Measurements from ENCODE around the gene VPS35. TPM values are rescaled to one million over a fixed set of nuclear protein-coding genes. Genes with fewer than 3 reads are reported as not detected.
"Not testable (repeated sequence)": the region's sequence is repeated elsewhere in the genome, so short reads cannot be mapped to it uniquely, and the experiment has no call there.

The VPS35 gene
- total RNA-seq, 1 donor from 2014 or later, result 128 TPM

DNA sequence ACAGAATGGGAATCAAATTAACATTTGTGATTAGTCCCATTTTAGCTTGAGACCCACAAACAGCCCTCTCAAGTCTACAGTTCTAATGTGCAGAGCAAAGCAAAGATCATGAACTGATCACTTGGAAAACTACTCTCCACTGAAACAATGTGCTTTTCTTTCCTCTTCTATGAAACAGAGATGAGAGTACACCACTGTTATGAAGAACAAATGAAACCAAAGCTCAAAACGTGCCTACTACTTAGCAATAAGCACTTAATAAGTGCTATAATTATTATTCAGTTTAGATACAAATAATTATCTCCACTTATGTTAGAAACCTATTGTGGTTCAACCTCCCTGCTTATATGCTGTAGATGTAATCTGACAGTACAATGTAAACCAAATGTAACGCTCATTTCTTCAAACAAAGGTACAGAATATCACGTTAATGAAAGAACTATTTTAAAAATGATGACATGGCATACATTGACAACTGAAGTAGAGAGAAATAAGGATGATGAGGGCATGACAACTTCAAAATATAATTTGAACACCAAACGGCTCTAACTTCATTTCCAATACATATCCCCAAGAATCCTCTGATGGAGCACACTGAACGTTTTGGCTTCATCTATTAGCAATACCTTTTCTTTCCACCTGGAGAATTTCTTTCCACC, 2.0 kb downstream of the VPS35 start:
- no peak overlapping the region for H3K27ac Mint-ChIP-seq
- peaks cover 2% of the 10 kb centered on the region for H3K36me3 Mint-ChIP-seq (ENCODE audit: insufficient read depth)
- no peak for DNase-seq (ENCODE audit: low spot score, unreplicated experiment)
- H3K4me1 Mint-ChIP-seq (ENCODE audit: low read depth), result peaks cover 55% of the 10 kb centered on the region
- H3K4me3 Mint-ChIP-seq (ENCODE audit: low read depth), result no peak overlapping the region
- no peaks in the 10 kb centered on the region for H3K9me3 Mint-ChIP-seq (ENCODE audit: low read depth)
- TF ChIP-seq, protein P1, sequence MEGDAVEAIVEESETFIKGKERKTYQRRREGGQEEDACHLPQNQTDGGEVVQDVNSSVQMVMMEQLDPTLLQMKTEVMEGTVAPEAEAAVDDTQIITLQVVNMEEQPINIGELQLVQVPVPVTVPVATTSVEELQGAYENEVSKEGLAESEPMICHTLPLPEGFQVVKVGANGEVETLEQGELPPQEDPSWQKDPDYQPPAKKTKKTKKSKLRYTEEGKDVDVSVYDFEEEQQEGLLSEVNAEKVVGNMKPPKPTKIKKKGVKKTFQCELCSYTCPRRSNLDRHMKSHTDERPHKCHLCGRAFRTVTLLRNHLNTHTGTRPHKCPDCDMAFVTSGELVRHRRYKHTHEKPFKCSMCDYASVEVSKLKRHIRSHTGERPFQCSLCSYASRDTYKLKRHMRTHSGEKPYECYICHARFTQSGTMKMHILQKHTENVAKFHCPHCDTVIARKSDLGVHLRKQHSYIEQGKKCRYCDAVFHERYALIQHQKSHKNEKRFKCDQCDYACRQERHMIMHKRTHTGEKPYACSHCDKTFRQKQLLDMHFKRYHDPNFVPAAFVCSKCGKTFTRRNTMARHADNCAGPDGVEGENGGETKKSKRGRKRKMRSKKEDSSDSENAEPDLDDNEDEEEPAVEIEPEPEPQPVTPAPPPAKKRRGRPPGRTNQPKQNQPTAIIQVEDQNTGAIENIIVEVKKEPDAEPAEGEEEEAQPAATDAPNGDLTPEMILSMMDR (IDR thresholded peaks at IDR 0.05; ENCODE audit: unreplicated experiment), result no peak
- no peaks in the 10 kb centered on the region for H3K27me3 Mint-ChIP-seq

DNA sequence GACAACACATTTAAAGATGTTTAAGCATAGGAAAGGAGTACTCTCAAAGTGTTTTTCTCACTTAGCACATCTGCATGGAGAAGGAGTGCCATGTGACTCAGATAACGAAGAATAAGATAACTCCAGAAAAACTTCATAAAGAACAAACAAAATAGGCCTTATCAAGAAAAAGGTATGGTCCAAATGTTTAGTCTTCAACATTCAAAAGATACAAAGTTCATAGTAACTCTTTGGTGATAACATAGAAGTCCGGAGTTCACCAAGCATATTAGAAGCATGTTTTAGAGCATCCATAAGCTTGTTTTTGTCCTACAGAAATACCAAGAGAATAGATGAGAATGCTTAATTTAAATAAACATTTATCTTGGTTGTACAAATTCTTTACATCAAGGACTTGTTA, 7.1 kb downstream of the VPS35 start:
- not testable (repeated sequence) for DNase-seq (ENCODE audit: low spot score, unreplicated experiment); H3K9me3 Mint-ChIP-seq (ENCODE audit: low read depth); H3K27me3 Mint-ChIP-seq; H3K27ac Mint-ChIP-seq; H3K4me3 Mint-ChIP-seq (ENCODE audit: low read depth)
- Mint-ChIP-seq H3K4me1 (ENCODE audit: low read depth) (peaks cover 38% of the 10 kb centered on the region), H3K36me3 (ENCODE audit: insufficient read depth) (peaks cover 15% of the 10 kb centered on the region)

DNA sequence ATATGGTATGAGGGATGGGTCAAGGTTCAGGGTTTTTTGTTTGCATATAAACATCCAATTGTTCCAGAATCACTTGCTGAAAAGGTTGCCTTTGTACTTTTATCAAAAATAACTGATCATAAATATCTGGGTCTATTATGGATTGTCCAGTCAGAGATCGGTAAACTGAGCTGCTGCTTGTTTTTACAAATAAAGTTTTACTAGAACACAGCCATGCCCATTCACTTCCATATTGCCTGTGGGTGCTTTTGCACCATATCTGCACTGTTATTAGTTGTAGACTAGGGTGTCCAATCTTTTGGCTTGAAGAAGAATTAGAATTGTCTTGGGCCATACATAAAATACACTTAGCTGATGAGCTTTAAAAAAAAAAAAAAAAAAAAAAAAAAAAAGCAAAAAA, 11.0 kb downstream of the VPS35 start:
- Mint-ChIP-seq H3K36me3 (ENCODE audit: insufficient read depth) (peaks cover 29% of the 10 kb centered on the region), H3K4me1 (ENCODE audit: low read depth) (peaks cover 18% of the 10 kb centered on the region), H3K27ac (peak overlapping the region; percentile 85)
- H3K9me3 Mint-ChIP-seq (ENCODE audit: low read depth); DNase-seq (ENCODE audit: low spot score, unreplicated experiment); H3K4me3 Mint-ChIP-seq (ENCODE audit: low read depth); H3K27me3 Mint-ChIP-seq: not testable (repeated sequence)

- Mint-ChIP-seq H3K4me3 (ENCODE audit: low read depth) (no peak overlapping the region), H3K4me1 (ENCODE audit: low read depth) (peaks cover 7% of the 10 kb centered on the region), H3K9me3 (ENCODE audit: low read depth) (no peaks in the 10 kb centered on the region), H3K36me3 (ENCODE audit: insufficient read depth) (peaks cover 39% of the 10 kb centered on the region), H3K27ac (no peak overlapping the region), H3K27me3 (no peaks in the 10 kb centered on the region)
- peak; percentile 17 for DNase-seq (ENCODE audit: low spot score, unreplicated experiment)
- TF ChIP-seq, protein P1 (IDR thresholded peaks at IDR 0.05; ENCODE audit: unreplicated experiment), result peak; percentile 91
Measured at GRCh38 chr16:46673320-46674013, 15.5 kb downstream of the VPS35 start.

- Mint-ChIP-seq H3K9me3 (ENCODE audit: low read depth) (no peaks in the 10 kb centered on the region), H3K27ac (peak overlapping the region; percentile 37), H3K4me3 (ENCODE audit: low read depth) (no peak overlapping the region), H3K4me1 (ENCODE audit: low read depth) (no peaks in the 10 kb centered on the region), H3K36me3 (ENCODE audit: insufficient read depth) (peaks cover 34% of the 10 kb centered on the region), H3K27me3 (no peaks in the 10 kb centered on the region)
- TF ChIP-seq, protein P1 (IDR thresholded peaks at IDR 0.05; ENCODE audit: unreplicated experiment), result no peak
- no peak for DNase-seq (ENCODE audit: low spot score, unreplicated experiment)
Measured at GRCh38 chr16:46662123-46662522, 26.9 kb downstream of the VPS35 start.

DNA sequence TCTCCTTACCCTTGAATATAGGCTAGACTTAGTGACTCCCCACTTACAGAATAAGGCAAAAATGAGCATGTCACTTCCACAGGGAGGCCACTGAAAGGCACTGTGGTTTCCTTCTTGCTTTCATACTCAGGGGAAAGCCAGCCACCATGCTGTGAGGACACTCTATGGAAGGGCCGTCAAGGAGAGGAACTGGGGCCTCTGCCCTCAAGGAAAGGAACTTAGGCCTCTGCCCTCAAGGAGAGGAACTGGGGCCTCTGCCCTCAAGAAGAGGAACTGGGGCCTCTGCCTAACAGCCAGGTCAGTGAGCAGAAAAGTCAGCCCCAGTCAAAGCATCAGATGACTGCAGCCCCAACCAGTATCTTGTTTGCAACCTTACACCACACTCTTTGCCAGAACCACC, 30.1 kb downstream of the VPS35 start:
- Mint-ChIP-seq H3K36me3 (ENCODE audit: insufficient read depth) (peaks cover 26% of the 10 kb centered on the region), H3K4me3 (ENCODE audit: low read depth) (no peak overlapping the region), H3K9me3 (ENCODE audit: low read depth) (no peaks in the 10 kb centered on the region), H3K4me1 (ENCODE audit: low read depth) (no peaks in the 10 kb centered on the region), H3K27ac (no peak overlapping the region), H3K27me3 (no peaks in the 10 kb centered on the region)
- TF ChIP-seq, protein P1 (IDR thresholded peaks at IDR 0.05; ENCODE audit: unreplicated experiment), result no peak
- DNase-seq (ENCODE audit: low spot score, unreplicated experiment), result no peak
